GM19468 (cell line): ENCODE results near the gene SCYGR6.
"Not testable (repeated sequence)": the region's sequence is repeated elsewhere in the genome, so short reads cannot be mapped to it uniquely, and the experiment has no call there.

Source experiments
- ATAC-seq: cut with Tn5 transposase; IDR thresholded peaks from one replicate; pipeline ENCODE4 v1.9.1; 2021; ENCODE audit warnings: mild to moderate bottlenecking, moderate library complexity, moderate number of reproducible peaks; ENCODE audit not compliant: unreplicated experiment; ENCODE audit errors: extremely low read depth

Gene SCYGR6, protein sequence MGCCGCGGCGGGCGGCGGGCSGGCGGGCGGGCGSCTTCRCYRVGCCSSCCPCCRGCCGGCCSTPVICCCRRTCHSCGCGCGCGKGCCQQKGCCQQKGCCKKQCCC

GRCh38 chr2:227724394-227725039, at the start of gene SCYGR6:
Gene SCYGR6 (minus strand): TSS chr2:227724757. CDS start chr2:227724757, 0 bp downstream.
- ATAC-seq = no peak

DNA sequence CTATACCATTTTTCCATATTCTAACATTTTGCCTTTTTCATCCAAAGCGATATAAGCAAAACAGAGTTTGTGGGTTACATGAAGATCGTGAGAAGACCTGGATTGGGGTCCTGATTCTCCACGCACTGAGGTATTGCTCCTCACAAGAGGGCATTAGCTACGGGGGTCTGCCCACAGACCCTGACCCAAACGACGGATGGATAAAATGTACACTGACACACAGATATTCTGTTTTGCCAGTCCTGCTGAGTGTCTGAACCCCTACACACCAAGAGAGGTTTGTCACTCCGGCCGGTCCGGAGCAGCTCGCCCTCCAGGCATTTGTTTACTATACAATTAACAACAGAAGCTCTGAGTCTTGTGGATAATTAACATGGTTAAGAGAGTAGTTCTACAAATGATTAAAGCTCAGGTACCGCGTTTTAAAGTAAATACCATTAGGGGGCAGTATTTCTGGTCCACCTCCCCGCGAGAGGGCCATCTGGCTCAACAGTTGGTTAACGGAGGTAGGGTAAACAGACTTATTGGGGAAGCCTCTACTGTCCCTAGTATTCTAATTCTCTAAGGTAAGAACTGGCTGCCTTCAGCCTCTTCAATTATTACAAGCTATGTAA, 49.6 kb upstream of the SCYGR6 start:
- no peak for ATAC-seq

DNA sequence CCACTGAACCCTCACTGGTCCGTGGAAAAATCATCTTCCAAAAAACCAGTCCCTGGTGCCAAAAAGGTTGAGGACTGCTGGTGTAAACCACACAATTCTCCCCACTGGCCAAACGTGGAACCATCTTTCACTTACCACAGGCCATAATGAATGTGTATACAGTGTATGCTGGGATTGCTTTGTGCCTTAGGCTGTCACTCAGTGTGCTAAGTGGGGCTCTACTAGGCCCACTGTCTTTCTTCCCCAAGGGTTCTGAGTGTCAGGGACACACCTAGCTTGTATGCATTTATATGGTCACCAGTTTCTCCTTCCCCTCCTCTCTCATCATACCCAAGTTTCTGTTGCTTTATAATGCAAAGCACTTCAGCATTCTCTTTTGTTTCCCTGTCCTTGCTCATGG, 48.4 kb upstream of the SCYGR6 start:
- no peak for ATAC-seq

DNA sequence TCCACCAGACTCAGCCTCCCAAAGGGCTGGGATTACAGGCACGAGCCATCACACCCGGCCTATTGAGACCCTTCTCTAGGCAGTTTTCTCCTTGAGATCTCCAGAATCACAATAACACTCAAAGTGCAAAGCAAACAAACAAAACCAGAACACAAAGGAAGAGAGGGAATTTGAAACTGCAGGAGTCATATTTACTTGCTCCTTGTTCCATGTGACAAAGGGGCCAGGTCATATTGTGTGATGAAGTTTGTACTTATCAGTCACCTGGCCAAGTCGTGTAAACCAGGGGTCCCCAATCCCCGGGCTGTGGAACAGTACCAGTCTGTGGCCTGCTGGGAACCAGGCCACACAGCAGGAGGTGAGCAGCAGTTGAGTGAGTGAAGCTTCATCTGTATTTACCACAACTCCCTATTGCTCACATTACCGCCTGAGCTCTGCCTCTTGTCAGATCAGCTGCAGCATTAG, 47.7 kb upstream of the SCYGR6 start:
- no peak for ATAC-seq

GRCh38 chr2:227767830-227768229, 43.3 kb upstream of the SCYGR6 start:
- no peak for ATAC-seq

DNA sequence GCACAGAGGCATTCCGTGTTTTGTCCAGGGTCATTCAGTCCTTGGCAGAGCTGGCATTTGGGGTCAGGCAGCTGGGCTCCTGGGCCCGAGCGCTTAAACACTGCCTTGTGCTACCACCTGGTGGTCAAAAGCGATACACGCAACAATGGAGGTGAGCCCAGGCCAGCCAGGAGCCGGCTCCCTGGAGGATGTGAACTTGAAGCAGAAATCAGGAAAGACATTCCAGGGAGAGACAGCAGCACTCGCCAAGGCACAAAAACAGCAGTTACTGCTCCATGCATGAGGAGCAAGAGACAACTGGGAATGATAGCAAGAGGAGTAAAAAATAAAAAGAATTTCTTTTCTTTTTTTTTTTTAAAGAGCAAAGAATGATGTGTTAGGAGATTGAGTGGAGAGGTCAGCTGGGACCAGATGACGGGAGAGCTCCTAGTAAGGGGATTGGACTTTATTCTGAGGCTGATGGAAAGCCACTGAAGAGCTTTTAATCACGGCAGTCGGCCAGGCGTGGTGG, 41.9 kb upstream of the SCYGR6 start:
- ATAC-seq = peak; percentile 97

- no peak for ATAC-seq
Measured at GRCh38 chr2:227765788-227766372, 41.3 kb upstream of the SCYGR6 start.

- no peak for ATAC-seq
Measured at GRCh38 chr2:227761740-227762476, 37.4 kb upstream of the SCYGR6 start.

GRCh38 chr2:227759411-227760118, 35.0 kb upstream of the SCYGR6 start:
- no peak for ATAC-seq

GRCh38 chr2:227756261-227756660, 31.7 kb upstream of the SCYGR6 start:
- not testable (repeated sequence) for ATAC-seq

- no peak for ATAC-seq
Measured at GRCh38 chr2:227748079-227748478, 23.5 kb upstream of the SCYGR6 start.

- no peak for ATAC-seq
Measured at GRCh38 chr2:227745594-227745993, 21.0 kb upstream of the SCYGR6 start, which contains the start of gene SCYGR8. Gene SCYGR8 (plus strand): TSS chr2:227745894. CDS start chr2:227745894, 0 bp downstream.

- ATAC-seq = not testable (repeated sequence)
Measured at GRCh38 chr2:227740705-227741104, 16.1 kb upstream of the SCYGR6 start.

DNA sequence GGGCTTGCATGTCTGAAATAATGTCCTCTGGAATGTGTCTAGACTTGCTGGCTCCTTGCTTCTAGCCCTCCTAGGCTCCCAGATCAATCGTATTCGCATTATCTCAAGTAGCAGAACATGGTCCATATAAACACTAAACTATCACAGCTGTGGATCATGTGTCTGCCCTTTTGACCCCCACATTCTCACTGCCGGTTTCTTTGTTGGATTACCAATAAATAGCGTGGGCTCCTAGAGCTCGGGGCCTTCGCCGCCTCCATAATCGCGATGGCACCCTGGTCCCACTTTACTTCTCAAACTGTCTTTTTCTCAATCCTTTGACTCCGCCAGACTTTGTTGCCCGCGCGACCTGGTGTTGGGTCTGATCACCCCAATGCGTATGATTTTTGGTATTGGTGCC, 14.8 kb upstream of the SCYGR6 start:
- ATAC-seq = no peak

GRCh38 chr2:227728035-227728434, 3.5 kb upstream of the SCYGR6 start, which contains the start of gene SCYGR7:
Gene SCYGR7 (plus strand): TSS chr2:227728335. CDS start chr2:227728335, 0 bp downstream.
- ATAC-seq = no peak

DNA sequence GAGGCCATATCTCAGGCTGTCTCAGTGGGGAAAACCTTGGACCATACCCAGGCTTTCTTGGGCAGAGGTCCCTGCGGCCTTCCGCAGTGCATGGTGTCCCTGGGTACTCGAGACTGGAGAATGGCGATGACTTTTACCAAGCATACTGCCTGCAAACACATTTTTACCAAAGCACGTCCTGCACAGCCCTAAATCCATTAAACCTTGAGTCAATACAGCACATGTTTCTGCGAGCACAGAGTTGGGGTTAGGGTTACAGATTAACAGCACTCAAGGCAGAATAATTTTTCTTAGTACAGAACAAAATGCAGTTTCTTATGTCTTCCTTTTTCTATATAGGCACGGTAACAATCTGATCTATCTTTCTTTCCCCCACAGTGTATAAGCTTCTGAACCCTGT, 1.7 kb downstream of the SCYGR6 start:
- not testable (repeated sequence) for ATAC-seq

DNA sequence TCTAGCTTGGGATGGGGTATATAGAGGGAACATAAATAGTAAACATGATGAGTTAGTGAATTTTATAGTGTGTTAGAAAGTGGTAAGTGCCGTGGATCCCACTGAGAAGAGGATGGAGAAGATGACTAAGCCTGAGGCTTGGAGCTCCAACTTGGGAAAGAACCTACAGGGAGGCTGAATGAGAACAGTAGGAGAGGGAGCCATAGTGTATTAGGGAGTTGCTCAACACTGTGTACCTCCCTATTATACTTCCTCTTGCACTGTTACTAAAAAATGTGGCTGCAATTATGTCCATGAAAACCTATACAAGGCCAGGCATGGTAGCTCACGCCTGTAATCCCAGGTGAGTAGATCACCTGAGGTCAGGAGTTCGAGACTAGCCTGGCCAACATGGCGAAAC, 3.9 kb downstream of the SCYGR6 start:
- no peak for ATAC-seq

- ATAC-seq = no peak
Measured at GRCh38 chr2:227719641-227720040, 4.9 kb downstream of the SCYGR6 start.

- ATAC-seq = no peak
Measured at GRCh38 chr2:227717687-227718567, 6.6 kb downstream of the SCYGR6 start, which contains the start of gene SLC19A3. Gene SLC19A3 (minus strand): TSS chr2:227718028. CDS start chr2:227702318, 15,710 bp downstream.
